T-helper 1 cell treated with Interleukin-12 subunit alpha and Interleukin-12 subunit beta and Interleukin-4 antibody, amounts not matched to agents 30 ng/mL and 1 ng/mL, for 36 hours (primary cell): ENCODE data around the gene SMG7. TPM values are rescaled to one million over a fixed set of nuclear protein-coding genes. Genes with fewer than 3 reads are reported as not detected.

ENCODE experiments used
- intact Hi-C: fragments of 100-400 bp; cut with micrococcal nuclease; formaldehyde crosslinking; loops from one replicate; pipeline ENCODE4 v1.15.1; 2024
- total RNA-seq: library from RNA; stranded (reverse); gene quantifications from 2 replicates; pipeline ENCODE4 v1.2.3, GENCODE V29; 2022

Gene SMG7
- total RNA-seq, 1 donor from 2014 or later, result 83.3 TPM

DNA sequence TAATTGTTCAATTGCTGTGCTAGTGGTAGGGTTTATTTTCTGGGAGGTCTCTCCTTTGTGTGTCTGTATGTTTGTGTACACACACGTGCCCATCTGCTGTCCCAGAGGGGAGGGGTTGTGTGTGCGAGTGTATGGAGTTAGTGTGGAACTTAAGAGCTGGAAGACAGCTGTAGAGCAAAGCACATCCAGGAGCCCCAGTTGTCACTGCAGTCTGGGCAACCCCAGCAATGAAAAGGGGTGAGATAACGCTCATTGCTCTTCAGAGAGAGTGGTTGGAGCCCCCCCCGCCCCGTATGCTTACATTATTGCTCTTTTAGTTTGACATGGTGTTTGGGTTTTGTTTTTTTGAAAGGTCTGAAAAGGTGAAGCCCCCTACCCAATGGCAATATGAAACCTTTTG is 81.0 kb downstream of the SMG7 start:
- intact Hi-C loops, result loop anchor here (10.0 kb wide), 1 partner anchor 669 kb away; no protein-coding TSS in a partner anchor

DNA sequence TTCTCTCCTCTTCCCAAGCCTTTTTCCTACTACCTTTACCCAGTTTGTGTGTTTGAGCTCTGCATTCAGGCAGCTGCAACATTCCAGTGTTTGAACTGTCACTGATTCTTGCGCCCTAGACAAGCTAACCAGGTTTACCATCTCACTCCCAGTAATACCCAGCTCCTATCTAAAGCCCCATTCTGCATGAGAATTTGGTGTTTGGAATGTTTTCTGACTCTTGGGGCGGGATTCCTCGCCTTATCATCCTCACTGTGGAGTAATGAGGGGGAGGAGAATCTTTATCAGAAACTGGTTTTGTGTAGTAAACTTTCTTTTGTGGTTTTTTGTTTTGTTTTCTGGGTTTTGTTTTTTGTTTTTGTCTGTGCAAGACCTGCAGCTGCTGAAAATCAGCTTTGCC is 81.5 kb downstream of the SMG7 start:
- intact Hi-C loops, result loop anchor here (10.0 kb wide), 1 partner anchor 669 kb away; no protein-coding TSS in a partner anchor

DNA sequence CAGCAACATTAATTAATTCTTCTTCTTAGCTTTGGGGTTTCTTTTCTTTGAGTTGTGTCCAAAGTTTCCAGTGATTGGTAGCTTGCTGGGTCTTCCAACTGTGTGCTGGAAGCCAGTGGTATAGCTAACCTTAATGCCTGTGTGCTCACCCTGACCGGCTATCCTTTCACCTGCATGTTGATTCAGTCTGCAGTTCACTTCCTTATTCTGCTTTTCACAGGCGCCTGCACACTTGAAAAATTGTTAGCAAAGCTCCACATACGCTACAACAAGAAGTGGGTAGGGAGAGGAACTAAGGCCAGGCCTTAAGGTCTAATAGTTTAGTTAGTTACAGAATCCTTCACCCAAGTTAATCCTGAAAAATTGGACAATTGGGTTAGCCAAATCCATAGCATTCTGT is 82.3 kb downstream of the SMG7 start:
- intact Hi-C loops, result loop anchor here (10.0 kb wide), 1 partner anchor 670 kb away; no protein-coding TSS in a partner anchor

DNA sequence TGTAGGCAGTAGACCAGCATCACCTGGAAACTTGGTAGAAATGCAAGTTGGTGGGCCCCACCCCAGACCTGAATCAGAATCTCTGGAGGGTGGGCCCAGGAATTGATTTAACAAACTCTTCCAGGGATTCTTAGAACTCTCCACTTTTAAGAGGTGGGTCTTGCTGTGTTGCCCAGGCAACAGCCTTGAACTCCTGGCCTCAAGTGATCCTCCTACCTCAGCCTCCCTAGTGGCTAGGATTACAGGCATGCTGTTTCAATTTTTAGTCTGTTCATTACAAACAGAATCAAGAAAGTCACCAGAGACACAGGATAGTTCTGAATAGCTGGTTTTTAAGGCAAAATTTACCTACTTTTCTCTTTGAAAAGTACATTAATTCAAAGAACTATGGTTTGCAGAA is 86.8 kb downstream of the SMG7 start:
- intact Hi-C loops, result loop anchor here (10.0 kb wide), 1 partner anchor 674 kb away; no protein-coding TSS in a partner anchor

DNA sequence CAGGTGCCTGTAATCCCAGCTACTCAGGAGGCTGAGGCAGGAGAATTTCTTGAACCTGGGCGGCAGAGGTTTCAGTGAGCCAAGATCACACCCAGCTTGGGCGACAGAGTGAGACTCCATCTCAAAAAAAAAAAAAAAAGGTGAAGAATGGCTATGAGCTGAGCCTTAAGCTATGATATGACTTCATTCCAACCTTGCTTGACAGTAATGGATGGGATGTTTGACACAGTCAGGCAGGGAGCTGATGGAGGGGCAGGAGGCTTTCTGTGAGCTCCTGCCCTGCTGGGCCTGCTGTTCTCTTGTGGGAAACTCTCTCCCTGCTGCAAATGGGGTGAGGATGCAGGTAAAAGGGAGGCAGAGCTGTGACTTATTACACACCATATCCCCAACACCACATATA is 90.4 kb downstream of the SMG7 start:
- intact Hi-C loops, result no loop called here

DNA sequence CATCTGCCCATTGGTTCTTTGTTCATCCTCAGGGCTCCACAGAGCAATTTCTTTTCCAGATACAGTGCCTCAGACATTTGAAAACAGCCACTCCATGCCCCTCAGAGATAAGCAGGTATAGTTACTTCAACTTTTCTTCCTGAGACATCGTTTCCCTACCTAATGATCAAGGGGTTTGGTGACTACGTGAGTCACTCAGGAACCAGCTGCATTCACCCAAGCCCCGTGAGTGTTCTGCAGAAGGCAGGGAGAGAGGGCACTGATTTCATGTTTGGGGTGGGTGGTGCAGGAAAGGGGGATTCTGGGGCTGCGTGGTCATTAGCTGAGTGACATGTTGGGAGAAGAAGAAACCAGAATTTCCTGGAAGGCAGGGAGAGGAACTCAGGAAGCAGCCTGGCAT is 93.0 kb downstream of the SMG7 start:
- intact Hi-C loops, result loop anchor here (2.0 kb wide), 1 partner anchor 16 kb away; no protein-coding TSS in a partner anchor

DNA sequence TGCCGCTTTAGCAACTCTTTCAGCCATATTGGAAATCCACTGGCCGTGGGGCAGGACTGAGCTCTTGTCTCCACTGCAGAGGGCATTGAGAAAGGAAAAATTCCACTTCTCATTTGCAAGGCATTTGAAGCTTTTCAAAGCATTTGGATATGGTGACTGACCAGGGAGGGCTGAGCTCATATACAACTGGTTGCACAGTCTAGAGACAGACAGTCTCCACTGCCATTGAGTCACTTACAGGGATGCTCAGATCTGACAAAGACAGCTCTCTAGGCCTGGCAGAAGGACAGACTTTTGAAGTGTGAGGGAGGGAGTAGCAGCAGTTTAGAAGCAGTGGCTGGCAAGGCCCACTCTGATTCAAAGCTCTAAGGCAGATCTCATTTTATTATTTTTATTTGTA is 93.7 kb downstream of the SMG7 start:
- intact Hi-C loops, result no loop called here

DNA sequence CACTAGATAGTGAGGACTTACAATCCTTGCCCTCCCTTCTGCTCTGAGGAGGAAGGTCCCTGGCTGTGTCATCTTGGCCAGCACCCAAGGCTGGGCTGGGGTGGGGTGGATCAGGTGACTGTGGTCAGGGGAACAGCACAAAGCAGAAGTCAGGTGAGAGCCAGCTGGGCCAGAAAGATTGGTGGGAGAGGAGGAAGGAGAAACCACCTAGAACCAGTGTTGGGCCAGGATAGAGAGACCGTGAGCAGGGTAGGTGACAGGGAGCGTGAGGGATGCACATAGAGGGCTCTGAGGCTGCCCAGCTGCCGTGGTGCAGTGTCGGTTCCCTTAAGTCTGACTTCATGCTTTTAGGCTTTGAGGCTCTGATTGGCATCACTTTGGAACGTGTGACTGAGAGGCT is 95.3 kb downstream of the SMG7 start:
- intact Hi-C loops, result no loop called here

DNA sequence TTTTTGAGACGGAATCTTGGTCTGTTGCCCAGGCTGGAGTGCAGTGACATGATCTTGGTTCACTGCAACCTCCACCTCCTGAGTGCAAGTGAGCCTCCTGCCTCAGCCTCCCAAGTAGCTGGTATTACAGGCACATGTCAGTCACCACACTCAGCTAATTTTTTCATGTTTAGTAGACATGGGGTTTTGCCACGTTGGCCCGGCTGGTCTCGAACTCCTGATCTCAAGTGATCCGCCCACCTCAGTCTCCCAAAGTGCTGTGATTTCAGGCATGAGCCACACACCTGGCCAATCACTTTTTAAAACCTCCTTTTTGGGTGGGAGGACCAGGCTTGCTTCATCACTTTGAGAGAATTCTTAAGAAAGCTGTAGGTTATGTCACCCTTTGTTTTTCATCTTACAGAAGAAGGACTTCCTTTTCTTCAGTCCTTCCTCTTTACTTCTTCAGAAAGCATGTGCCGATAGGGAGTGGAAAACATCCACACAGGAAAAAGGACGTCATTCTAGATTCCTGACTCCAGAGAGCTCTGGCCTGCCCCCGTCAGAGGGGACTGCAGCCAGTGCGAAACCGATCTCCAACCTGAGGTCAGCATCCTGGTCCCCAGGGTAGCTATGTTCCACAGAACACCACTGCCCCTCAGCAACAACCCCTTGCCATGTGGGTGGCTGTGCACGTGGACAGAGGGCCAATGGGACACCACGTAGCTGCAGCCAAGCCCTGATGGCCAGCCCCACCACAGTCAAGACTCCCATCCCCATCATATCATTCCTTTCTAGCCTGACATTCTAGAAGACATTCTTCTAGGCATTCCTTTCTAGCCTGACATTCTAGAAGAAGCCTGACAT is 96.1 kb downstream of the SMG7 start:
- intact Hi-C loops, result no loop called here

DNA sequence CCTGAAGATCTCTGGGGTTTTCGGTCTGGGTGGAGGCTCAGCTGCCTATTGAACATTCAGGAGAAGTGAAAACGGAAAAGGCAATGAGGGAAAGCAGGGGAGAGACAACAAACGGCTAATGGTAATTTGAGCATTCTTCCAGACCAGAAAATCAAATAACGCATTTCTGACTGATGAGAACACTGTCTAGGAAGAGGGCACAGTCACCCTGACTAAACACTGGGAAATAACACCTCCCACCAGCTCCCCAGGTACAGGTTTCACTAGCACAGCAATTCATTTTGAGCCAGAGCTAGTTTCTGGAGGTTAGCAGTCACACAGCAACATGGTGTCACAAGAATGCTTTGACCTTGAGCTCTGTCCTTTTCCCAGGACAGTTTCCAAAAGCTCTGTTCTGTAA is 96.8 kb downstream of the SMG7 start:
- intact Hi-C loops, result no loop called here

DNA sequence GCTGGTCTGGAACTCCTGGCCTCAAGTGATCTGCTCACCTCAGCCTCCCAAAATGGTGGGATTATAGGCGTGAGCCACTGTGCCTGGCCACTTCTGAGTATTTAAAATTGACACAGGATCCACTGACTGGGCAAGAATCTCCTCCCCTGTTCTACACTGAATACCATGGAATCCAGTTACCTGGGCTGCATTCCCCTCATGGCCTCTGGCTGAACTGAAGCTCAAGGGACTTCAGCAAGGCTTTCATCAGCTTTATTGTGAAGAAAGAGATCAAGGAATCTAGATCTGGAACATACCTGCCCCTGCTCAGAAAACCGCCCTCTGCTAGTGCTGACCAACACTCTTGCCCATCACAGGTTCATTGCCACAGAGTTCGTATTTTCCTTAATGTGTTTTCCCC is 97.5 kb downstream of the SMG7 start:
- intact Hi-C loops, result no loop called here

DNA sequence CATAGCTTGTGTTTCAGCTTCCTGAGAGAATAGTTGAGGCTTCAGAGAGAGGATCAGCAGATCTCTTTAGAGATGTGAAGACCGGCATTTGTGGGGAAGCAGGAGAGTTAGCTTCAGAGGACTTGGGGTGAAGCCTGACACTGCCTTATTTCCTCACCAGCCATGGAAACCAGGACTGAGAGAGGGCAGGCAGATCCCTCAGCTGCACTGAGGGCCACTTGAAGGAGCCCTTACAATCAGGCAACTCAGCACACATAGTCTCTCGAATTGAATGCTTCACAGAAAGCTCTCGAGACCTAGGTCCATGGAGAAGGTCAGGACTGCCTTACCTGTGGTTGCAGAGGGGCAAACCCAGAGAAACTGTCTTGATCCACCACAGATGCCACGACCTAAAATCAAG is 98.2 kb downstream of the SMG7 start:
- intact Hi-C loops, result no loop called here

DNA sequence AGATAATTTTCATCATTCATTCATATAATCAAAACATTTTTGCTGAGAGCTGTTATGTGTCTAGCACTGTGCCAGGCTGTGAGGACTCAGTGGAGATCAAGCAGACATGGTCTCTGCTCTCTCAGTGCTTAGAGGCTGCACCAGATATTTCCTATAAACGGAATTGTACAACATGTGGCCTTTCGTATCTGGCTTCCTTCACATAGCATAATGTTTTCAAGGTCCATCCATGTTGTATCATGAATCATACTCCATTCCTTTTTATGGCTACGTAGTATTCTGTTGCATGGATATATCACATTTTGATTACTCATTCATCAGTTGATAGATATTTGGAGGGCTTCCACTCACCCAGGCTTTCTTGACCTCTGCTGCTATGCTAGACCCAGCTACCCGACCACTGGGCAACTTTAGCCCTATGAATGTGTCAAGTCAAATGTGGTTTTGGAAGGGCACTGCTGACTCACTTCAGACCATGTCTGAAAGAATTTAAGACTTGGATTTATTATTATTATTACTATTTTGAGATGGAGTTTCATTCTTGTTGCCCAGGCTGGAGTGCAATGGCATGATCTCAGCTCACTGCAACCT is 99.5 kb downstream of the SMG7 start:
- intact Hi-C loops, result no loop called here

DNA sequence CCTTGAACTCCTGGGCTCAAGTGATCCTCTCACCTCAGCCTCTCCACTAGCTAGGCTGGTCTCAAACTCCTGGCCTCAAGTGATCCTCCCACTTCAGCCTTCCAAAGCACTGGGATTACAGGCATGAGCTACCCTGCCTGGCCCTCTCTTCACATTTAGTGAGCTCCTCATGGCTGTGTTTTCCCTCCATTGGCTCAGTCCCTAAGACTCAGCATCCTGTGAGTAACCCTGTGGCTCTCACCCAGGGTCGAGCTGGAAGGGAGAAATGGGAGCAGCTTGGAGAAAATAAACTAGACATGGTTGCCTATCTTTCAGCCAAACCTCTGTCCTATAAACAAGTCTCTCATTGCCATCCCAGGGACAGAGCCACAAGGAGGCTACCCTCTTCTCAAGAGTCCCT is 100.4 kb downstream of the SMG7 start:
- intact Hi-C loops, result no loop called here

DNA sequence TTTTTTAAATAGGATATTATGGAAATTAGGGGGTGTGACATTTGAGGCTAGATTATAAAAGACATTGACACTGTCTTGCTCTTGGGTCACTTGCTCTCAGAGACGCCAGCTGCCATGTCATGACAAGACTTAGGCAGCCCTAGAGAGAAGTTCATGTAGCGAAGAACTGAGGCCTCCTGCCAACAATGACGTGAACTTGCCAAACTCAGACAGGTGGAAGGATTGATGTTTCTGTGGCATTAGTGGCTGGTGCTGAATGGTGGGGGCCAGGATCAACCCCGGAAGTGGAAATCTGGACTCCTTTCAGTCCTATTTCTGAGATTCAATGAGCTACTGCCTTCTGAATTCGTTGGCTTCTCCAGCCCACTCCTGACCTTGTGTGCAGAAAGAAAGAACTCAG is 103.3 kb downstream of the SMG7 start:
- intact Hi-C loops, result no loop called here

DNA sequence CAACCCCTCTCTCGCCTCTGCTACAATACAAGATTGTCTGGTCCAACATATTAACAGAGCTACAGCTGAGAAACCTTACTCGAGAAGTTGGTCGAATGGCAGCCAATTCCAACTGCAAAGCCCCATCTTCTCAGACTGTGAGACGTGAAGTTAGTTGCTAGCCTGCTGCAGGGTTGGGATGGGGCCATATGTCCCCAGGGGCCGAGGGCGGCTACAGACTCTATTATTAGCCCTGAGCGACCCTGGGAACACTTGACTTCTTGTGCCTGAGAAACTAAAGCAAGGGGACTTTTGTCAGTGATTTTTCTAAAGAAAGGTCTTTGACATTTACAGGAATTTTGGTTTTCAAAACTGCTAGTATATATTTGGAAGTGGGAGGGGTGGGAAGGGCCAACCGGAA is 104.2 kb downstream of the SMG7 start:
- intact Hi-C loops, result no loop called here

DNA sequence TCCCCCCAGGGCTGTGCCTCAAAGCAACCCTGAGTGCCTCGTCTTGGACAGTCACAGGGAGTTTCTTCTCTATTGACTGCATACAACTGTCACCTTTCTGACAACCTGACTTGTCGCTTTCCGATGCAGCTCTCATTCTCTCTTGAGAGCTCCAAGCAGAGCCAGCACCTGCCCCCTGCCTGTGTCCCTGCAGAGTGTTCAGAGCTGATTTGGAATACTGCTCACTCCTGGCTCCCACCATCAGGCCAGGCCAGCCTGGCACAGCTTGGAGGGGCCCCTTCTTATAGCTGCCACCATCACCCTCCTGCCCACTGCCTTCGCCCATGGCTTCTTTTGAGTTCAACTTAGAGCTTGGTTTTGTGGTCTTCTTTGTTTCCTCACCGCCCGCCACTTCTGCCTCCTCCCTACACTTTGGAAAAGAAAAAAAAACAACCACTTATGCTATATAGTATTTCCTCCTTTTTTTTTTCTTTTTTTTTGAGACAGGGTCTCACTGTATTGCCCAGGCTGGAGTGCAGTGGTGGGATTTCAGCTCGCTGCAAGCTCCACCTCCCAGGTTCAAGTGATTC is 105.7 kb downstream of the SMG7 start:
- intact Hi-C loops, result no loop called here

DNA sequence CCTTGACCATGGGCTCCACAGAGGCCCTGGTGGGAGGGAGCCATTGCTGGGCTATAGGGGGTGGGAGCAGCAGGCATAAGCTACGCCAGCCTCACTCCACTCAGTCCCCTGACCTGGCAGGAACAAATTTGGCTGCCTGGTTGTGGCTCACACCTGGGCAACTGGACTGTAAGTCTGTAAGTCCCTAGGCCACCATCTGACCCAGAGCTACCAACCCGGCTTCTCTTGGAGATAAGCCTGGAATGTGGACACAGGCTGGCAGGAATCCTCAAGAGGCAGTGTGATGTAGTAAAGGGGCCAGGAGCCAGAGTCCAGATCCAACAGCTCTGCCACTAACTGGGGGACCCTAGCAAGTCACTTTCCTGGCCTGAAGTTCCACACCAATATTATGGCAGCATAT is 106.6 kb downstream of the SMG7 start:
- intact Hi-C loops, result no loop called here

DNA sequence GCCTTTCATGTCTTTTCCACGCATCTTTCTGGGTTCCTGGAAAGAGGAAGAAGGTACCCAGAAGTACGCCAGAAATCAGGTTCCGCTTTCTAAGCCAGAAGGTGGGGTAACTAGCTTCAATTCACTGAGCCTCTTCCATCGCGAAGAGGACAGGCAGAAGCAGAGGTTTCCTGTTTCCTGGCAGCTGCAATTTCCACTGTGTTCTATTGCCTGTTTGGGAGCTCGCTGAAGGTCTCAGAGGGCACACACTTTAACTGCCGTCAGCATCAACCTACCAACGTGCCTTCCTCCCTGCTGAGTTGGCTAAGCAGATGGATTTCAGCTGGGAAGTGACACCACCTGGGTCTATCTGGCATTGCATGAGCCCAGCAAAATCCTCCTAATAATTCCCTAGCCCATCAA is 108.0 kb downstream of the SMG7 start:
- intact Hi-C loops, result loop anchor here (1.0 kb wide), 2 partner anchors 43 to 336 kb away; no protein-coding TSS in a partner anchor

DNA sequence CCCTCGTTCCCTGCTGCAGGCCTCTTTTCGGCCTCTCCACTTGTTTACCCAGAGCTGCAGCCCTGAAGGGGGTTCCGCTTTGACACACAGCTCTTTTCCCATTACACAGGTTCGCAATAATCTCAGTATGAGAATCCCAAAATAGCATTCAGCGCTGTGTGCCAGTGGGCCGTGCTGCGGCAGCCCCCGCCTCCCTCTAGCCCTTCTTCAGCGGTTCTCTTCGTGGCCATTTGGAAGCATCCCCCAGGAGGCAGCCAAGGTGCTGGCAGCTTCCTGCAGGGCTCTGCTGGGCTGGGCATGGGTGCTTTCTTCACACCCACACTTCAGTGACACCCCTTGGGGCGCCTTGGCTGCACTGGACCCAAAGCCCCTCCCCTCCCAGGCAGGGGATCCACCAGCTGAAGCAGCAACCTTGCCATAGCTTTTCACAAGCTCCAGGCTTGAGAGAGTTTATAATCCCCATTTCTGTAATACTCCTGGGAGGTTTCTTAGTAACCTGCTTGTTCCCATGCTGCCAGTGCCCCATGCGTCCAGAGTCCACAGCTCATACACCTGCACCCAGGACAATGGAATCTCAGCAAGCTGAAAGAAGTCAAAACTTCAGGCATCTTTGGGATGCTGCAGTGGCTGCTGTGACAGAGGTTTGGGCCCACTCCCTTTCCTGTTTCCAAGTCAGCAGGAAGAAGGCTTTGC is 109.9 kb downstream of the SMG7 start:
- intact Hi-C loops, result no loop called here

DNA sequence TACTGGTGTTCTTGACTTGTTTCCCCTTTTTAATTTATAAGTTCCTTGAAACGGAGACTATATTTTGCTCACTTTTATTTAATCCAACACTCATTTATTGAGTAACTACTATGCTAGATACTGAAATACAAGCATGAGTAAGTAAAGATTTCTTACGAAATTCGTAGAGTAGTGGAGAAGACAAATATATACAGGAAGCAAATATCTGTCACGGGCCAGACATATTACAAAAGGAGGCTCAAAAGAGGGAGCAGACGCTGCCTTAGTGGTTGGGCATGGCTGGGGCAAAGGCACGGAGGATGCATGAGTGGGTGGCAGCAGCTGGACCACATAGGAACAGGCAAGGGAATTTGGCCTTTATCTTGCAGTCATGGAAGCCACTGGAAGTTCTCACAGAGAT is 111.2 kb downstream of the SMG7 start:
- intact Hi-C loops, result no loop called here

DNA sequence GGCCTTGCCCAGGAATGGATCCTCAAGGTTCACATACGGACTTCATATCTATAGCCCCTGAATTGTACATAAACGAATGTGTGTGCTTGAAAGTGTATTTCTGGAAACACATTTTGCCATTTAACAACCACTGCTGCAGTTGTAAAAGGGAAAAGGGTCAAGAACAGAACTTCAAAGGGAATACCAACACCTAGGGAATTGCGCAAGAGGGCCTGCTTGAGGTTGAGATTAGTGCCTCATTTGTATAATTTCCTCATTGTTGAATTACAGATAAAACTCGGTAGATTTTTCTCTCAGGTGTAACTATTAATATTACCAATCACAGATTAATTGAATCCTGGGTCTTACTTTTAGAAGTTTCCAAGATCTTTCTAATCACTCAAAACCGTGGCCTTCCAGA is 111.8 kb downstream of the SMG7 start:
- intact Hi-C loops, result no loop called here
